ENCODE results near the gene OR6Y1. TPM values are rescaled to one million over a fixed set of nuclear protein-coding genes. Genes with fewer than 3 reads are reported as not detected.

OR6Y1 gene
- total RNA-seq, 2 donors from 2014 or later: not detected

DNA sequence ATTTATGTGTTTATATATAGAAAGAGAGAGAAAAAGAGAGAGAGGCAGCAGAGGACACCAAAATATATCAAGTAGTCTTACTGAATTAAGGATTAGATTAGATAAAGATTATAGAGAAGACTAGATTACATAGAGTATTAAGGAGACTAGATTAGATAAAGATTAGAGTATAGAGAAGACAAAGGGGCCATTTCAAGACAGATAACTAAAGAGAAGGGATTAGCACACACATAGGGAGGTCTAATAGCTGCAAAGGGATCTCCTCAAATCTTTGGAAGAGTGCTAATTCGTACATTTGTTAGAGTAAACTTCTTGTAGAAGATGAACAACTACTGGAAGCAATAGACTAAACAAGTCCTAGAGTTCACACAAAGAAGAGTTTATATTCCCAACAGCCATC, 34.2 kb downstream of the OR6Y1 start:
- Histone ChIP-seq H3K9me3 (ENCODE audit: control insufficient read depth, low read length) (peaks cover 3% of the 10 kb centered on the region), H3K27ac (ENCODE audit: low read depth, low read length) (no peak overlapping the region), H3K4me1 (ENCODE audit: control insufficient read depth, insufficient read depth, low read length) (no peaks in the 10 kb centered on the region), H3K9ac (ENCODE audit: extremely low read depth, low read length, poor library complexity, severe bottlenecking) (no peak overlapping the region), H3K4me3 (ENCODE audit: low read length) (no peak overlapping the region), H3K36me3 (ENCODE audit: control insufficient read depth, insufficient read depth, low read length) (no peaks in the 10 kb centered on the region), H3K27me3 (ENCODE audit: control insufficient read depth, insufficient read depth, low read length, poor library complexity, severe bottlenecking) (peaks cover 89% of the 10 kb centered on the region)
- Mint-ChIP-seq H3K36me3 (ENCODE audit: low read depth) (no peaks in the 10 kb centered on the region), H3K4me1 (peaks cover 32% of the 10 kb centered on the region), H3K27ac (no peak overlapping the region), H3K4me3 (no peak overlapping the region), H3K27me3 (ENCODE audit: insufficient read depth) (peaks cover 71% of the 10 kb centered on the region), H3K9me3 (peaks cover 3% of the 10 kb centered on the region)
- WGBS, 2 experiments (ENCODE audit: insufficient coverage in 1 of 2, insufficient read length in 1 of 2): 86% methylated on average over 1 of the region's 1 CpG; no CpG with 5 or more reads in 1 of the 2 experiments
- TF ChIP-seq, protein P1, sequence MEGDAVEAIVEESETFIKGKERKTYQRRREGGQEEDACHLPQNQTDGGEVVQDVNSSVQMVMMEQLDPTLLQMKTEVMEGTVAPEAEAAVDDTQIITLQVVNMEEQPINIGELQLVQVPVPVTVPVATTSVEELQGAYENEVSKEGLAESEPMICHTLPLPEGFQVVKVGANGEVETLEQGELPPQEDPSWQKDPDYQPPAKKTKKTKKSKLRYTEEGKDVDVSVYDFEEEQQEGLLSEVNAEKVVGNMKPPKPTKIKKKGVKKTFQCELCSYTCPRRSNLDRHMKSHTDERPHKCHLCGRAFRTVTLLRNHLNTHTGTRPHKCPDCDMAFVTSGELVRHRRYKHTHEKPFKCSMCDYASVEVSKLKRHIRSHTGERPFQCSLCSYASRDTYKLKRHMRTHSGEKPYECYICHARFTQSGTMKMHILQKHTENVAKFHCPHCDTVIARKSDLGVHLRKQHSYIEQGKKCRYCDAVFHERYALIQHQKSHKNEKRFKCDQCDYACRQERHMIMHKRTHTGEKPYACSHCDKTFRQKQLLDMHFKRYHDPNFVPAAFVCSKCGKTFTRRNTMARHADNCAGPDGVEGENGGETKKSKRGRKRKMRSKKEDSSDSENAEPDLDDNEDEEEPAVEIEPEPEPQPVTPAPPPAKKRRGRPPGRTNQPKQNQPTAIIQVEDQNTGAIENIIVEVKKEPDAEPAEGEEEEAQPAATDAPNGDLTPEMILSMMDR (conservative IDR thresholded peaks at IDR 0.05): no peak
- DNase-seq: no peak

DNA sequence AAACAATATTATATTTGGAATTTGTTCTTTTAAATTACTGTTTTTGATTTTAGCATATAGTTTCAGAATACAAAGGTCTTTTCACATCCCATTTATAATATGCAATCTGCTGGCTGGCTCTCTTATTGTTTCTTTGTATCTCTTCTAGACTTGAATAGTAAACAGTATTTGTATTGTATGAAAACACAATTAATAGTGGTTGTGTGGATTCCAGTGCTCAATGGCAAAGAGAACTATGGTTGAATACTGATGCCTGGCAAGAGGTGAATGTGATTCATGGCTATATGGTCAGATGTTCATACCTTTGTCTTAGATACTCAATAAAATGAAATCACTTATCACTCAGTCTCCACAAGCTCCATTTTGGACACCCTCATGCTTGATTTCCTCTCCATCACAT, 37.2 kb downstream of the OR6Y1 start:
- no peak overlapping the region for H3K4me3 Mint-ChIP-seq
- no peak overlapping the region for H3K27ac ChIP-seq (ENCODE audit: low read depth, low read length)
- no peak overlapping the region for H3K27ac Mint-ChIP-seq
- DNase-seq: no peak
- H3K4me1 Mint-ChIP-seq: peaks cover 31% of the 10 kb centered on the region
- no peaks in the 10 kb centered on the region for H3K36me3 ChIP-seq (ENCODE audit: control insufficient read depth, insufficient read depth, low read length)
- H3K27me3 ChIP-seq (ENCODE audit: control insufficient read depth, insufficient read depth, low read length, poor library complexity, severe bottlenecking): peaks cover 69% of the 10 kb centered on the region
- TF ChIP-seq, protein P1 (conservative IDR thresholded peaks at IDR 0.05): no peak
- H3K4me1 ChIP-seq (ENCODE audit: control insufficient read depth, insufficient read depth, low read length): no peaks in the 10 kb centered on the region
- no peaks in the 10 kb centered on the region for H3K36me3 Mint-ChIP-seq (ENCODE audit: low read depth)
- no peak overlapping the region for H3K4me3 ChIP-seq (ENCODE audit: low read length)
- no peaks in the 10 kb centered on the region for H3K9me3 Mint-ChIP-seq
- H3K9me3 ChIP-seq (ENCODE audit: control insufficient read depth, low read length): no peaks in the 10 kb centered on the region
- H3K9ac ChIP-seq (ENCODE audit: extremely low read depth, low read length, poor library complexity, severe bottlenecking): no peak overlapping the region
- H3K27me3 Mint-ChIP-seq (ENCODE audit: insufficient read depth): peaks cover 60% of the 10 kb centered on the region

DNA sequence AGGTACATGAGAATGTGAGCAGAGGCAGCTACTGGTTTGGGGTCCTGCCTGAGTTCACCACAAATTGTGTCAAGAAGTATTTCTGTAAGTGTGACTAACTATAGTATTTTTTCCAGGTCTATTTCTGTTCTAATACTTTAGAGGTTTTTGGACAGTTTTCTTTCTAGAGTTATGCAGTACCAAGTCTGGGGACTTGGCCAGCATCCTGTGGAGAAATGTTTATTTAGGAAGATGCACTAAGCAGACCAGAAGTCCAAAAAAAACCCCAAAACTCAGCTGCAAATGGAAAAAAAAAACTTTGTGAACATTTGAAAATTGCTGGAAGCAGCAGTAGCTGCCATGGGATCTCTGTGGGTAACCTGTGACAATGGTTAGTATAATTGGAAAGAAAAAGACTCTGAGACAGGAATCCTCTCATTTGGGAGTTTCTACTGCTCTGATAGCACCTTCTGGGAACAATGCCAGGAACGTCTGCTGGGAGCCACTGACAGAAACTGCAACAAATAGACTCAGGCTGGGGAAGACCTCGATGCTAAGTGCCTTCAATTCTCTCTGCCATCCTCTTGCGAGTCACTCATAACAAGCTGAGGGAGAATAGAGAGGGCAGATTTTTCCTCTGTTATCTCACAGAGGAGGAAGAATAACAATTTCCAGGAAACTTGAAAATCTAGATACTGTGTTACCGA, 44.6 kb downstream of the OR6Y1 start:
- Histone ChIP-seq H3K27ac (ENCODE audit: low read depth, low read length) (no peak overlapping the region), H3K4me1 (ENCODE audit: control insufficient read depth, insufficient read depth, low read length) (no peaks in the 10 kb centered on the region), H3K4me3 (ENCODE audit: low read length) (no peak overlapping the region), H3K27me3 (ENCODE audit: control insufficient read depth, insufficient read depth, low read length, poor library complexity, severe bottlenecking) (peaks cover 11% of the 10 kb centered on the region), H3K9ac (ENCODE audit: extremely low read depth, low read length, poor library complexity, severe bottlenecking) (no peak overlapping the region), H3K36me3 (ENCODE audit: control insufficient read depth, insufficient read depth, low read length) (no peaks in the 10 kb centered on the region), H3K9me3 (ENCODE audit: control insufficient read depth, low read length) (no peaks in the 10 kb centered on the region)
- H3K4me3 Mint-ChIP-seq: no peak overlapping the region
- H3K27me3 Mint-ChIP-seq (ENCODE audit: insufficient read depth): peaks cover 23% of the 10 kb centered on the region
- H3K36me3 Mint-ChIP-seq (ENCODE audit: low read depth): no peaks in the 10 kb centered on the region
- no peaks in the 10 kb centered on the region for H3K9me3 Mint-ChIP-seq
- WGBS, 2 experiments (ENCODE audit: insufficient coverage in 1 of 2, insufficient read length in 1 of 2): 71 to 77% methylated on average over 4 of the region's 4 CpGs
- H3K27ac Mint-ChIP-seq: no peak overlapping the region
- TF ChIP-seq, protein P1 (conservative IDR thresholded peaks at IDR 0.05): no peak
- DNase-seq: no peak
- H3K4me1 Mint-ChIP-seq: peaks cover 9% of the 10 kb centered on the region

Data from endodermal cell (in vitro differentiated cells).